GM21423 (cell line): ENCODE data around the gene KLHL30.

Experiments
- ATAC-seq: cut with Tn5 transposase; IDR thresholded peaks from one replicate; pipeline ENCODE4 v1.9.1; 2021; ENCODE audit warnings: mild to moderate bottlenecking, moderate library complexity; ENCODE audit not compliant: unreplicated experiment

KLHL30 gene

GRCh38 chr2:238144262-238144661, 5.8 kb downstream of the KLHL30 start:
- ATAC-seq, result no peak

DNA sequence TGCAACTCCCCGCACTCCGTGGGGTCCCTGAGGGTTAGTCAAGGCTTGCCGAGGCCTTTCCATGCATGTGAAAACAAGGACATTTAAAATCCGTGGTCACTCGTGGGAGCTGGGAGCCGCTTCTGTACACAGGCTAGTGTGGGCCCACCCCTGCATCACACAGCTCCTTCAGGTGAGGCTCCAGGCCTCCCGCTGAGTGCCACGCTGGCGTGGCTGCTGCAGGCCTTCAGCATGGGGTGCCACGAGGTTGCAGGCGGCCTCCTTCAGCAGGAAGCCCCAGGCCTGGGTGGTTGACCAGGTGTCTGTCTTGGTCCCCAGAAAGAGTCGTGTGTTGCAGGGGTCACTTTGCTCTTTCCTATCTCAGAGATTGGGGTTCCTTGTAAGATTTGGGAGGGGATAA, 6.6 kb downstream of the KLHL30 start:
- no peak for ATAC-seq

DNA sequence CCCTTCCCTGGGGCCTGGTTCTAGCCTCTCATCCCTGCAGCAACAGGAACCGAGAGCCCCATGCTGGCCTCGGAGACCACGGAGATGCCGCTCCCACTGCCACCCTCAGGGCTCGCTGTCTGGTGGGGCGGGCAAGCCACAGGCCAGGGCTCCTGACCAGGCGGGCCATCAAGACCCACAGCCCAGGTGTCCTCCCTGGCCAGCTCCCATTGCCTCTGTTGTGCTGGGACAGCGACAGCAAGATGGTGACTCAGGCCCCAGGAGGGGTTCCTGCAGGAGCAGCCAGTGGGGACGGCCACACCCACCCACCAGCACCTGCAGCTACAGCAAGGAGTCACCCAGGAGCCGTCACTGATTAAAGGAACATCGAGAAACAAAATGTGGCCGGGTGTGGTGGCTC, 7.4 kb downstream of the KLHL30 start:
- ATAC-seq, result no peak

DNA sequence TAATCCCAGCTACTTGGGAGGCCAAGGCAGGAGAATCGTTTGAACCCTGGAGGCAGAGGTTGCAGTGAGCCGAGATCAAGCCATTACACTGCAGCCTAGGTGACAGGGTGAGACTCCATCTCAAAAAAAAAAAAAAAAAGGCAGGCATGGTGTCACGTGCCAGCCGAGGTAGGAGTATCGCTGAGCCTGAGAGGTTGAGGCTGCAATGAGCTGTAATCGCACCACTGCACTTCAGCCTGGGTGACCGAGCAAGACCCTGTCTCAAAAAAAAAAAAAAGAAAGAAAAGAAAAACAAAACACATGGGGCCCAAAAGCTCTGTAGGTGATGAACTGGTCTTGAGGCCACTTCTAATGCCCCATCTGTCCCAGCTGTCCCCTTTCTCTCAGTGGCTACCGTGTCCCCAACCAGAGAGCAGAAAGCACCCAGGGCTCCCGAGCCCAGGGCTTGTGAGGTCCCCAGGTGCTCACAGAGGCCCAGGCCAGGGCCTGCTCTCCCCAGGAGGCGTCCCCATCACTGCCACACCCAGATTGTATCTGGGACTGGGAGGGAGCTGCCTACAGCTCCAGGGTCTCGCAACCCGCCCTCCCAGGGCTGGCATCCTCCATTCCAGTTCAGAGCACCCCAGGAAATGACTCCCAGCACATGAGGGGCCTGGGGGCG, 8.5 kb downstream of the KLHL30 start:
- ATAC-seq, result no peak

DNA sequence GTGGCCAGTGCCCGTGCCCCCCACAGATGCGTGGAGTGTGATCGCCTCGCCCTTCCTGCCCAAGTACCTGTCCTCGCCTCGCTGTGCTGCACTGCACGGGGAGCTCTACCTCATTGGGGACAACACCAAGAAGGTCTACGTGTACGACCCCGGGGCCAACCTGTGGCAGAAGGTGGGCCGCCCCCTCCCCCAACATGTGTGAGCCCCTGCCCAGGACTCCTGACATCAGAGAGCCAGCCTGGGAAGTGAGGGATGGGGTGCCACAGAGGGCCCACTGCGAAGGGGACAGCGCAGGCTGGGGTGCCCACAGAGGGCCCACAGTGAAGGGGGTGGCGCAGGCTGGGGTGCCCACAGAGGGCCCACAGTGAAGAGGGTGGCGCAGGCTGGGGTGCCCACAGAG, 10.5 kb downstream of the KLHL30 start:
- no peak for ATAC-seq

DNA sequence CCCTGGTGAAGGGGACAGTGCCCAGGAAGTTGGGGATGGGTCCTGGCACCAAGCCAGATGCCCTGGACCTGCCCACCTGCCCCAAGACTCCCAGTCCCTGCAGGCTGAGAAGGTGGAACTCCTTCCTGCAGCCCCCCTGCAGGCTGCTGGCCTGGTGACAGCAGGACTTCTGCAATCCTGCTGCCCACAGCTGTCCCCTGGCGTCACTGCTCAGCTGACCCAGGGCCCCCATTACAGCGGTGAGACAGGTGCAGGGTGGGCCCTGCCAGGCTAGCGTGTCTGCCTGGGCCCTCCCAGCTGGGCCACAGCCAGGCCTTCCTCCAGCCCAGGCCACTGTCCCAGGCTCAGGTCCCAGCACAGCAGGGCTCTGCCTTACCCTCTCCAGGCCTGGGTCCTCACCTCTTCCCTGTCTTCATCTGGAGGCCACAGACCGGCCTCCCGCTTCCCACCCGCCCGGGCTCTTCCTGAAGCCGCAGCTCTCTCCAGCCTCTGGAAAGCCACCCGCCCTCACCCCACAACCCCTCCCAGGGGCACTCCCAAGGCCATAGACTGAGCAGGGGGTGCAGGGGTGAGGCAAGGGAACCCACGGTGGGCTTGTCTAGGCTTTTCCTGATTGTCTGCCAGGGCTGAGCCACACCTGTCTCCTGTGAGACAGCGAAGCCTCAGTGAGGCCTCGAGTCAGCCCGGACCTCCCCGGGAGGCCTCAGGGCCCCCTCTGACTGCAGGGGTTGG, 11.5 kb downstream of the KLHL30 start:
- ATAC-seq, result no peak

- no peak for ATAC-seq
Measured at GRCh38 chr2:238150686-238151085, 12.2 kb downstream of the KLHL30 start.

DNA sequence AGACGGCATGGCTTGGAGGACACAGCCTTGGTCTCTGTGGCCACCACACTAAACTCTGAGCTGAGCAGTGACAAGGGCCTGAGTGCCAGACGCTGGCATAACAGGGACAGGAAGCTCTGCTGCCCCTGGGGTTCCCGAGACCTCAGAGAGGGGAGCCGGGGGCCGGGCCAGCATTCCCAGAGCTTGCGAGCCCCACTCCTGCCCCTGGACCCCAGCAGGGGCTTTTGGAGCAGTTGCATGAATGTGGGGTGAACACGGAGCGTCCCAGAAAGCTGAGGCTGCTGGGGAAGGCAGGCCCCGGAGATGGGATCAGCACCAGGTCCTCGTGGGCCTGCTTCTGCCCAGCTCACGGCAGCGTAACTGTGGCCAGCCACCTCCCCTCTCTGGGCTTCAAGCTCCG, 12.7 kb downstream of the KLHL30 start:
- no peak for ATAC-seq

DNA sequence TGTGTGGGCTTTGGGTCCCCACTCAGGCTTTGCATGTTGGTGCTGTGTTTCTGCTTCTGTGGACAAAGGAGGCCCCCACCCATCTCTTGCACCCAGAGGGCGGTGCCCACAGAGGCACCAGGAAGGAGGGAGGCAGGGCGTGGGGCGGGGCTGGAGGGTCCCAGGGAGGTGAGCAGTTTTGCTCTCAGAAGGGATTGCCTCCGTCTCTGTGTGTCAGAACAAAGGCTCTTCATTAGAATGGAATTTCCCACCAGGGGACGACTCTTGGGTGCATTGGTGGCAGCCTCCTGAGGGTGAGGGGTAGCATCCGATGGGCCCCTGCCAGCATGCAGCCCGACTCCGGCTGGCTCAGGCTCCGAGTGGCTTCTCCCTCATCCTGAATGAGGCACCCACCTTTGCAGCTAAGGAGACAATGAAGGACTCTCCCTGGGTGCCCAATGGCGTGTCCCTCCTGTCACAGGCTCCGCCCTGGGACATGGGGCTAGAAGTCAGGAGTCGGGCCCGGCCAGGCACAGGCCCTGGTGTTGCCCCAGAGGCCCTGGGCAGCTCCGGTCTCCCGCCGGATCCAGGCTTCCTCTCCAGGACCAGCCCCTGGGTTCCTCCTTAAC, 13.3 kb downstream of the KLHL30 start:
- no peak for ATAC-seq

DNA sequence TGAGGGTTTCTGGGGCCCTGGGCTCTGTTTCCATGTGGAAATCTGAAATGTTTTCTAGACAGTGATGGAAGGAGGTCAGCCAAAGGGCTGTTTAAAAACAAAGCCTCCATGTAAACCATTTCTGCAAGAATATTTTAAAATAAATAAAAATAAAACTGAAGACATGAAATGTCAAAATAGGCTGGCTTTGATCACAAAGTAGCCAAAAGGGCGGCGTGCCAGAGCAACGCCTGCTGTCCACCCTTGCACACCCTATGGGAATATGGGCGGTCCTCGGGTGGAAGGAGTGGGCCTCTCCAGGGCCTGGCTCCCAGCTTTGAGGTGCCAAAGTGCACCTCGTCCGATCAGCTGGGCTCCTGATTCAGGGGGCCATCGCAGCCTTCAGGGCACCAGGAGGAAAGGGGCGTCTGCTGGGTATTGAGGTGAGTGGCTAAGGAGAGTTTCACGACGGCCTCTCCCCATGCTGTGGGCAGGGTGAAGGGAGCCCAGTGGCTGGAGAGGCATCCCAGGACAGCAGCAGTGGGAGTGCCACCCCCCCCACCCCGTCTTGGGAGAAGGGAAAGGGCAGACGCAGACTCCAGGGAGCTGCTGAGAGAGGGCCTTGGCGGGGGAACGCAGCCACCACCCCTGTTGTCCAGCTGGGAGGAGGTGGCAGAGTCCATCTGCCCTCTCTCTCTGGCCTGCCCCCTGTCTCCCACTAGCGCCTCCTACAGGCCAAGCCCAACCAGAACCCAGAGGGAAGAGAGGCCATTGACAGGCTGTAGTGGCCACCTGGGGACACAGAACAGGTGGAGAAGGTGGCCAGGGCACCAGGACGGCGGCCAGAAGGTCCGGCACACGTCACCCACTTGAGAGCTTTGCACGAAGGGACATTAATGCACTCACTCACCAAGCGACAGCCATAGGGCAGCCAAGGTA, 14.6 kb downstream of the KLHL30 start:
- no peak for ATAC-seq

DNA sequence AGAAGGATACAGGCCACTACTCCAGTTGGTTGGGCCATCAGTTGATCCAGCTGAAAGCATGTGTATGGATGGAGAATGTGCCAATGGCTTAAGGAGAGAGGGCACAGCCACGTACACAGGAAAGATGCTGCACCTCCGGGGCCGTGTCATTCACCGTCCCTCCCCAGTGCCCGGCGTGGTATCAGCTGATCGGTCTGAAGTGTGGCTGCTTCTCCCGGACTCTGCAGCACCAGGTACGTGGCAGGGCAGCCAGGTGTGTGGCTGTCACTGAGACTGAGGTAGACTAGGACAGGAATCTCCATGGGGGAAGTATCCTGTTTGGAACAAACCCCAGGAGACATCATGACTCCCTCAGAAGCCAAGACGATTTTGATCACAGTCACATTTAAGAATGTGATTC, 16.1 kb downstream of the KLHL30 start:
- ATAC-seq, result no peak

DNA sequence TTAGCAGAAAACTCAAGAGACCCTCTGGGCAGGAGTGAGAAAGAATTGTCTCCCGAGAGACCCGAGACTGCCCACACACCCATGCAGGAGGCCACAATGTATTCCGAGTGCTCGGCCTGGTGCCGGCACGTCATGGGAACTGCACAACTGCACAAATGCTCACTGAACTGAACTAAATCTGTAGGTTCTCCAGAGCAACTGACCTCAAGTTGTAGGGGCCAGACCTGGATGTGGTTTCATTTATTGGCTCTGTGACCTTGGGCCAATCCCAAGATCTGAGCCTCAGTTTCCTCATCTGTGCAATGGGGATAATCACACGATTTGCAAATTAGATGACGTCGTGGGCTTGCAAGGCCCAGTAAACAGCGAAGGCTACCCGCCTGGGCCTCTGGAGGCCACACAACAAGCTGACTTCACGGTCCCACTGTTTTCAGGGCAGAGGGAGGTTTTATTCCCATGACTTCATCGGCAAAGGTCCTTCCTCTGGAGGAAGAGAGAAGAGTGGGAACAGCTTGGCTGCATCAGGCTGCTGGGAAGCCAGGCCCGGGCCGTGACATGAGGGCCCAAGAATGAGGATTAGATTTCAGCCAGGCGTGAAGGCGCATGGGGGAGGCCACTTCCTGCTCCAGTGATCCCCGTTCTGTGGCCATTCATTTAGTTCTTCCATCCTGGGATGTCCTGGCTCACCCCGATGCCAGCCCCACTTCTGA, 16.7 kb downstream of the KLHL30 start:
- ATAC-seq, result no peak

DNA sequence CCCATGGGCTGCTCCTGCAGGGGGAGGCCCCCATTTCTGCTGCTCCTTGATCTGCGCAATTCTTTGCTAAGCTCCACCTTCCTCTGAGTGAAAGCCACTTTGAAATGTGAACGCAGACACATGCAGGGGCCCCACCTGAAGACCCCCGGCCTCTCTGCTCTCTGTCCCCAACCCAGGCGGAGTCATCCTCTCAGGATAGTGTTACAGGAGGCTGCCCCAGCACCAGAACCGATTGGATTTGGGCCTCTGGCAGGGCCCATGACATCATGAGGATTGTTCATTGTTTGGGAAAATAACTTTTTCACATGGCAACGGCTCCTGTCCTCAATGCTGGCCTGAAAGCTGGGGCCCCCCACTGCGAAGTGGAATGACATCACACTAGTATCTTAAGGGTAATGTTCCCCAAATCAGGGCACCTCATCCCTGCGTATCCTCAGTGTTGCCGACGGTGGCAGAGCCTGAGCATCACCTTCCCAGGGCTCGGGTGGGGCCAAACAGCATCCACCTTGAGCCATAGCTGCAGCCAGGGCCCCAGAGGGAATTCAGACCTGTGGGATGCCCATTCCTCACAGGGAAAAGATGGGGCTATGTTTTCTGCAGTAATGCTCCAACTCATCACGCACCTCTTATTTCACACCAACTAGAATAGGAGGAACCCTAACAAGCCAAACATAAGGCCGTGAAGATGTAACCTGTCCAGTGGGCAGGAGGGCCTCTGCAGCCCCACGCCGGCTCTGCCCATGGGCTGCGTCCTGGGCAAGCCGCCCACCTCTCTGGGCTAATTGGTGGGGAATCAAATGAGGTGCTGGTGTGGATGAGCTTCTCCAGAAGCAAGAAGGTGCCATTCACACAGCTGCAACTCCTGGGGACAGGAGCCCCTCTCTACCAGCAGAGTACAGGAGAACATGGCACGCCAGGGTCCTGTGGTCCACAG, 17.6 kb downstream of the KLHL30 start:
- ATAC-seq, result no peak

GRCh38 chr2:238157506-238158017, 19.1 kb downstream of the KLHL30 start:
- no peak for ATAC-seq

DNA sequence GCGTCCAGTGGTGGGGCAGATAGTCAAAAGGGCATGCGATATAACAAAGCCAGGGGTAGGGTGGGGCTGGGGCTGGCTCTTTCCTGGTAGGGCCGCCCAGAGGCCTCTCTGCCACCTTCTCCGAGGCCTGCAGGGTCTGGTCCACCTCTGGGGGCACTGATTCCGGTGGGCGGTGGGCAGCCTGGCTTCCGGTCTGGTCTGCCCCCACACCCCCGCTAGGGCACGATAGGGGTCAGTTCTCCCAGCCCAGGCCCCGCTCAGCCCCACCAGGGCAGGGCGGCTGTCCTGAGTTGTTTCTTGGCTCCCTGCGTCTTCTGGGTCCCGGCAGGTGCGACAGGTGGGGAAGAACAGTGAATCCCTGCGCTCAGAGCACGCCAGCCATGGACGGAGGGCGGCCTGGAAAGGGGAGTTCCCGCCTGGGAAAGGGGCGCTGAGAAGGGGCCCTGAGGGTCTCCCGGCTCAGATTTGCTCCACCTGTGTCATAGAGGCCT, 19.6 kb downstream of the KLHL30 start:
- no peak for ATAC-seq

DNA sequence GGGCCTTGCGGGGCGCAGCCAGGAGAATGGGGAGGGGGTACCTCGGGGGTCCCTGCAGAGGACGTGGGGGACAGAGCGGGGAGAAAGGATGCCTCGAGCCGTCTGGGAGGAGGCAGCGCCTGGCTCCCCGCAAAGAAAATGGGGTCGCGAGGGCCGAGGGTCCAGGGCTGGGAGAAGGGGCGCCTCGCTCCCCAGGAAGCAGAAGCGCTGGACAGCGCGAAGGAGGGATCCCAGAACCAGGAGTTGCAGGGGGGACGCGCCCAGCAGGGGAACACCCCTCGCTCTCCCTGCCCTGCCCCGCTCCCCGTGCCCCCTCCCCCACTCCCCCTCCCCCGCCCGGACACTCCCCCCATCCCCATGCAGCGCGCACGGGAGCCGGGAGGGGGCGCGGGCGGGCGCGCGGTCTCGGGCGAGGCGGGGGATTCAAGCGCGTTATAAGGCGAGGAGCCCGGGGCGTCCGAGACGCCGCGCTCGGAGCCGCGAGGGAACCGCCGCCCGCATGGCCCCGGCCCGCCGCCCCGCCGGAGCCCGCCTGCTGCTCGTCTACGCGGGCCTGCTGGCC, 20.1 kb downstream of the KLHL30 start, which contains the start of gene ERFE:
Gene ERFE, plus strand, starts transcription at position 462 of the 562 bp plus-strand sequence. Its CDS starts 38 bp downstream, at position 500.
- peak; percentile 50 for ATAC-seq

- no peak for ATAC-seq
Measured at GRCh38 chr2:238159071-238159539, 20.6 kb downstream of the KLHL30 start.

DNA sequence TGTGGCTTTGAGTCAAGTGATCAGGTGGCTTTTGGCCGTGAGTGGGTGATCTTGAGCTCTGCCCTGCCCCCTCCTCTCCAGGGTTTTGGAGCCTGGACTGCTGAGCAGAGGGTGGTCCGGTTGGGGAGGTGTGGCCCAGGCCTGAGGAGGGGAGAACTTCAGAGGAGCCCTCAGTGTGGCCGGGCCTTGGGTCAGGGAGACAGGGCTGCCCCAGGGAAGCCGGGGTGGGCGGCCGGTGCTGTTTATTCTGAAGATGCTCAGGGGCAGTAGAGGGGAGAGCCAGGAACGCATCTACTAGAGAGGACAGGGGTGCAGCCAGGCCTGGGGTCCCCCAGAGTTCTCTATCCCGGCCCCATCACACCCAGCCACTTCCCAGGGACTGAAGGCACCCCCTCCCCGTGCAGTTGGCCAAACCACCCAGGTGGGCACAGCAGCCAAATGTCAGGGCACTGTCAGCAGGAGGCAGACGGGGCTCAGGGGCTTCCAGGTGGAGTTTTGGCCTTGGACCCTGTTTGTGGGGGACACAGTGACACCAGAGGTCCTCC, 21.3 kb downstream of the KLHL30 start:
- ATAC-seq, result no peak
